ENCODE results near the gene MAPT.

Gene MAPT

DNA sequence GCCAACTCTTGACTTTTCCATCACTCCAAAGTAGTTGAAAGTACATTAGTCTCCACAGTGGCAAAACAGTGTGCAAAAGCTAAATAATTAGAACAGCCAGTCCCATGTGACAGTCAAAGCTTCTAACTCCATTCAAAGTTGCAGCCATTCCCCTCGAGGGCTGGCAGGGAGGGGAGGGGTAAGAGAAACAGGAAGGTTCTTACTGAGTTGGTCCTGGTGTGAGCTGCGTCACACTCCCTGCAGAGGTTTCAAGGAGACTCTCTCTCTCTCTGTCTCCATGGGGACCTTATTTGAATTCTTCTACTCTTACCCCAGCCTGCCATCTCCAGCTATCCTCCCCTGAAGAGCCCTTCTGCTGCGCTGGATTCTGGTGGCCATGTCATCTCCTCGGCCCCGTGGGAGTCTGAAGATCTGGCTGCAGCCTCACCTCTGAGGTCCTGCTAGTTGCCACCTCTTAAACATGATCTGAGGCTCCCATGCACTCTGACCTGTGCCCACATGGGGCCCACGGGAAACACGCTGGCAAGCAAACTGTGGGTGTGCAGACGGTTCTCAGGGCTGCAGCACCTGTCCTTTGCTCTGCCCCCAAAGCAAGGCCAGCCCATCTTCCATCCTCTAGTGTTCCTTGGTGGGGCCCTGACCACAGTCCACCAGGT is 81.4 kb downstream of the MAPT start:
- H3K4me3 ChIP-seq (replicated peaks; ENCODE audit: low read depth, low read length) = no peak overlapping the region
- H3K36me3 ChIP-seq (ENCODE audit: control insufficient read depth, insufficient read depth, low read length) = no peaks in the 10 kb centered on the region
- TF ChIP-seq, protein P1, sequence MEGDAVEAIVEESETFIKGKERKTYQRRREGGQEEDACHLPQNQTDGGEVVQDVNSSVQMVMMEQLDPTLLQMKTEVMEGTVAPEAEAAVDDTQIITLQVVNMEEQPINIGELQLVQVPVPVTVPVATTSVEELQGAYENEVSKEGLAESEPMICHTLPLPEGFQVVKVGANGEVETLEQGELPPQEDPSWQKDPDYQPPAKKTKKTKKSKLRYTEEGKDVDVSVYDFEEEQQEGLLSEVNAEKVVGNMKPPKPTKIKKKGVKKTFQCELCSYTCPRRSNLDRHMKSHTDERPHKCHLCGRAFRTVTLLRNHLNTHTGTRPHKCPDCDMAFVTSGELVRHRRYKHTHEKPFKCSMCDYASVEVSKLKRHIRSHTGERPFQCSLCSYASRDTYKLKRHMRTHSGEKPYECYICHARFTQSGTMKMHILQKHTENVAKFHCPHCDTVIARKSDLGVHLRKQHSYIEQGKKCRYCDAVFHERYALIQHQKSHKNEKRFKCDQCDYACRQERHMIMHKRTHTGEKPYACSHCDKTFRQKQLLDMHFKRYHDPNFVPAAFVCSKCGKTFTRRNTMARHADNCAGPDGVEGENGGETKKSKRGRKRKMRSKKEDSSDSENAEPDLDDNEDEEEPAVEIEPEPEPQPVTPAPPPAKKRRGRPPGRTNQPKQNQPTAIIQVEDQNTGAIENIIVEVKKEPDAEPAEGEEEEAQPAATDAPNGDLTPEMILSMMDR (IDR thresholded peaks at IDR 0.05; ENCODE audit: insufficient read depth, low read length, poor library complexity, severe bottlenecking) = no peak
- DNase-seq (ENCODE audit: extremely low read depth, insufficient read length) = no peak
- peaks cover 2% of the 10 kb centered on the region for H3K27me3 ChIP-seq (replicated peaks; ENCODE audit: control insufficient read depth, insufficient read depth, low read length)

DNA sequence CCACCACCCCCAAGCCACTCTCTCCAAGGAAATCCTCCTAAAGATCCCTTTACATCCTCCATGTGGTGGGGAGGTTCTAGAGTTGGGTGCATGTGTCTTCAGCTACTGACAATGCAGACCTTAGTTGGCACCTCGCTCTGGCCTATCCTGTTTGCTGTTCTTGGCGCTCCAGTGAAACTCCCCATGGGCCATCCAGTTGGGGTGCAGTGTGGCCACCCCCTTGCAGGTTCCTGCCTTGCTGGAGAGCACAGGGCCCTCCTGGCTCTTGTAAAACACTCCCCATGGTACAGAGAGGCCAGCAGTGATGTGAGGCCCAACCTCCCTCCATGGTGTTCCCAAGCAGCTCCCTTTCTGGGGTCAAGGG is 82.0 kb downstream of the MAPT start:
- H3K4me3 ChIP-seq (replicated peaks; ENCODE audit: low read depth, low read length) = no peak overlapping the region
- TF ChIP-seq, protein P1 (IDR thresholded peaks at IDR 0.05; ENCODE audit: insufficient read depth, low read length, poor library complexity, severe bottlenecking) = no peak
- DNase-seq (ENCODE audit: extremely low read depth, insufficient read length) = no peak

DNA sequence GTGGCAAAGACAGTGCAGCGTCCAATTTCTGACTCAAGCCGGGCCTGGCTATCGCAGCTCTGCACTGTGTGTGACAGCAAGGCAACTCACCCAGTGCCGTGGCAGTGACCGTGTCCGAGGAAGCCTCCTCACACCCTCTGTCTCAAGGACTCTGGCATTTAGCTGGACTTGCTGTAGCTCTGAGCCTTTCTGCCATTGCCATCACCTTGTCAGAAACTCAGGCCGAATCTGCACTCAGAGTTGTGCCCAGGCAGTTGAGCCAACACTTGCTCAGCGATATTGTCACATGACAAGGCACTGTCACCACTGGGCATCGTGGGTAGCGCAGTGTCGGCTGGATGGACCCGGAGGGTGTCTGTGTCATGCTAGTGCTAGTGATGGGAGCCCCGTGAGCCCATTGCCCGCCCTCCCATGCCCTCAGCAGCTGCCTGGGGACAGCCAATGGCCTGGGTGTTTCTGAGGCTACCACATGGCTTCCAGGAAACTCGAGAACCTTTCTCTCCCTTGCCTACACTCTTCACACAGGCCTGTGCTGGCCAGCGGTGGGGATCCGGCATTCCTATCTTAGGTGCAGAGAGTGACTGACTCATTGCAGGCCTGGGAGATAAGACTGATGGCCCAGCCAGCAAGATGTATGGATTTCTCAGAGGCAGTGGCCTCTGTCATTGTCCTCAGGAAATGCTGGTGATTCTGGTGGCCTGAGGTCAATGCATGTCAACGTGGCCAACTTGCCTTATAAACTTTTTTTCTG is 82.6 kb downstream of the MAPT start:
- peaks cover 2% of the 10 kb centered on the region for H3K27me3 ChIP-seq (replicated peaks; ENCODE audit: control insufficient read depth, insufficient read depth, low read length)
- no peak overlapping the region for H3K4me3 ChIP-seq (replicated peaks; ENCODE audit: low read depth, low read length)
- no peak for DNase-seq (ENCODE audit: extremely low read depth, insufficient read length)
- TF ChIP-seq, protein P1 (IDR thresholded peaks at IDR 0.05; ENCODE audit: insufficient read depth, low read length, poor library complexity, severe bottlenecking) = no peak
- no peaks in the 10 kb centered on the region for H3K36me3 ChIP-seq (ENCODE audit: control insufficient read depth, insufficient read depth, low read length)

More for the DNA sequence above, 82.0 kb downstream of the MAPT start:
- Histone ChIP-seq H3K27me3 (replicated peaks; ENCODE audit: control insufficient read depth, insufficient read depth, low read length) (peaks cover 2% of the 10 kb centered on the region), H3K36me3 (ENCODE audit: control insufficient read depth, insufficient read depth, low read length) (no peaks in the 10 kb centered on the region)

DNA sequence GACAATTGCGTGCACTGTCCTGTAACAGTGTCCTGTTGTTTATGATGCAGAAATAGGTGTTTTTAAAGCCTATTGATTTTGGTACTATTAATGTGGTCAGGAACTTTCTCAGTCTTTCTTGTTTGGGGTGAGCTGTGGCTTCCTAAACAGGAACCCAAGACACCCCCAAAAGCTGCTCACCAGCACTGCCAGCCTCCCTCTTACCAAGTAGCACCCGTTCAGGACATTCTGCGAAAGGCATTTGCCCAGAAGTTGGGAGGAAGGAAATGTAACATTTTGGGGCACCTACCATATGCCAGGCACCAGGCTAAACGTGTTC is 83.1 kb downstream of the MAPT start:
- no peaks in the 10 kb centered on the region for H3K36me3 ChIP-seq (ENCODE audit: control insufficient read depth, insufficient read depth, low read length)

DNA sequence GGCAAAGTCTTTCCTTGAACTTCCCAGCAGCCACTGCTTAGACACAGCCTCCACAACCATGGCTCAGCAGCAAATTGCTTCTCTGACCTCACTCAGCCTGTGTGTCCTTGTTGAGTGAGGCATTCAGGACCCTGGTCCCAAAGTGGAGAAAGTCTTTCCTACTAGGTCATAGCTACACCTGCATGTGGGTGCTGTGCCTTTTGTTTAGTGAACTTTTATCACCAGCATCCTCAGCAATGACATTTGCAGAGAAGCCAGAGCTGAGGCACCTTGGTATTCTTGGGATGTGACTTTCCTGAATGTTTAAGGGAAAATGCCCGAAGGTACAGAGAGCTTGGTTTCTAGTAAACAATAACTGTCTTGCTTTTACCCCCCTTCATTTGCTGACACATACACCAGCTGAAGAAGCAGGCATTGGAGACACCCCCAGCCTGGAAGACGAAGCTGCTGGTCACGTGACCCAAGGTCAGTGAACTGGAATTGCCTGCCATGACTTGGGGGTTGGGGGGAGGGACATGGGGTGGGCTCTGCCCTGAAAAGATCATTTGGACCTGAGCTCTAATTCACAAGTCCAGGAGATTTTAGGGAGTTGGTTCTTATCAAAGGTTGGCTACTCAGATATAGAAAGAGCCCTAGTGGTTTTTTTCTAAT is 83.7 kb downstream of the MAPT start:
- H3K4me3 ChIP-seq (replicated peaks; ENCODE audit: low read depth, low read length) = no peak overlapping the region
- no peaks in the 10 kb centered on the region for H3K36me3 ChIP-seq (ENCODE audit: control insufficient read depth, insufficient read depth, low read length)
- H3K27me3 ChIP-seq (replicated peaks; ENCODE audit: control insufficient read depth, insufficient read depth, low read length) = peaks cover 4% of the 10 kb centered on the region
- DNase-seq (ENCODE audit: extremely low read depth, insufficient read length) = no peak
- TF ChIP-seq, protein P1 (IDR thresholded peaks at IDR 0.05; ENCODE audit: insufficient read depth, low read length, poor library complexity, severe bottlenecking) = no peak

More for the DNA sequence above, 83.1 kb downstream of the MAPT start:
- DNase-seq (ENCODE audit: extremely low read depth, insufficient read length) = no peak
- Histone ChIP-seq H3K27me3 (replicated peaks; ENCODE audit: control insufficient read depth, insufficient read depth, low read length) (peaks cover 2% of the 10 kb centered on the region), H3K4me3 (replicated peaks; ENCODE audit: low read depth, low read length) (no peak overlapping the region)
- TF ChIP-seq, protein P1 (IDR thresholded peaks at IDR 0.05; ENCODE audit: insufficient read depth, low read length, poor library complexity, severe bottlenecking) = no peak

All from GM06990 (cell line).